ENCODE results near the gene TMUB2. TPM values are rescaled to one million over a fixed set of nuclear protein-coding genes. Genes with fewer than 3 reads are reported as not detected.

The TMUB2 gene
- total and polyA plus RNA-seq, 2 of the 13 experiments (the other 11 are each of a cell fraction or from before 2014, with no cell fraction given): 26.9 to 50.8 TPM

DNA sequence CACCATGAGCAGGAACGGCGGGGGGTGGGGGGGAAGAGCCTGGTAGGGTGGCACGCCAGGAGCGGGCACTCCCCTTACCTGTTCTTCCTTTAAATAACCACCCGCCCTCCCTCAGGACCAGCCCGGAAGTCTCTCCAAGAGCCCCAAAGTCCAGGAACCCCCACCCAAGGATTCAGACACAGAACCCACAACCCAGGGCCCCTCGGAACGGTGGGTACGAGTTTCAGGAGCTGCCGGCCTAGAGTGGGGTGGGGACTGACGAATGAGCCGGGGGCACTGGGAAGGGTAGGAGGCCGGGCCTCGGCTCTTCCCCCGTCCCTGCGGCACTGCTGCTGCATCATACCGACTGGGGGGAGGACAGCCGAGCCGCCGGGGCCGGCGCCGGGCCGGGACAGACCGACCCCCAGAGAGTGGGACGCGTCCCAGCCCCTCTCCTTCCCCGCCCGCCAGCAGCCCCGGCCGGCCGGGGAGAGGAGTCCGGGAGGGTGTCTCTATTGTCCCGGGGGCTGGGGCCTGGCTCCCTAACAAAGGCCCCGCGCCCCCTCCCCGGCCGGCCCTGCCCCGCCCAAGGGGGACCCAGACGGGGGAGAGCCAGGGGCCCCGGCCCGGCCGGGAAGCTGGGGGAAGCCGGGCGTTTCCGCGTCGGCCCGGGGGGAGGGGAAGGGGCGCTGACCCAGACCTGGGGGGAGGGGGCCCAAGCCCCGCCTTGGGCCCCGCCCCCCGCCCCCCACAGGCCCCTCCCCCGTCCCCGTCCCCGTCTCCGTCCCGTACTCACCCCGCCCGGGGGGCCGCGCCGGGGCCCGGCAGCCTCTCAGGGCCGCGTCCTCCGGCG lies 12.2 kb downstream of the TMUB2 start (continued):
- TF ChIP-seq, protein P1, sequence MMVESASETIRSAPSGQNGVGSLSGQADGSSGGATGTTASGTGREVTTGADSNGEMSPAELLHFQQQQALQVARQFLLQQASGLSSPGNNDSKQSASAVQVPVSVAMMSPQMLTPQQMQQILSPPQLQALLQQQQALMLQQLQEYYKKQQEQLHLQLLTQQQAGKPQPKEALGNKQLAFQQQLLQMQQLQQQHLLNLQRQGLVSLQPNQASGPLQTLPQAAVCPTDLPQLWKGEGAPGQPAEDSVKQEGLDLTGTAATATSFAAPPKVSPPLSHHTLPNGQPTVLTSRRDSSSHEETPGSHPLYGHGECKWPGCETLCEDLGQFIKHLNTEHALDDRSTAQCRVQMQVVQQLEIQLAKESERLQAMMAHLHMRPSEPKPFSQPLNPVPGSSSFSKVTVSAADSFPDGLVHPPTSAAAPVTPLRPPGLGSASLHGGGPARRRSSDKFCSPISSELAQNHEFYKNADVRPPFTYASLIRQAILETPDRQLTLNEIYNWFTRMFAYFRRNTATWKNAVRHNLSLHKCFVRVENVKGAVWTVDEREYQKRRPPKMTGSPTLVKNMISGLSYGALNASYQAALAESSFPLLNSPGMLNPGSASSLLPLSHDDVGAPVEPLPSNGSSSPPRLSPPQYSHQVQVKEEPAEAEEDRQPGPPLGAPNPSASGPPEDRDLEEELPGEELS (CRISPR knock-in tag; IDR thresholded peaks at IDR 0.05): no peak
- TF ChIP-seq, protein P2, sequence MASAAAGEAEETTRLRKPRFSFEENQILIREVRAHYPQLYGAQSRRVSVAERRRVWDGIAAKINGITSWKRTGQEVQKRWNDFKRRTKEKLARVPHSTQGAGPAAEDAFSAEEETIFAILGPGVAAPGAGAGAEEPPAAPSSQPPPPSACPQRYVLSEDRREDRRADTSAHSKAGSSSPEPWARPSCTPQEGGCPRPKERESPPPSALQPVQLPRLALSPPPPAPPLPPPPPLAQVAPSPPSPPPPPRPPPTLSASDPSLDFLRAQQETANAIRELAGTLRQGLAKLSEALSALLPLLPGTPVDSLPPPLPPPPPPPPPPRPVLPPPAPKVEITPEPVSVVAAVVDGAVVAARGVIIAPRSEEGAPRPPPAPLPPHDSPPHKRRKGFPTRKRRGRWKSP (CRISPR knock-in tag; IDR thresholded peaks at IDR 0.05): no peak
- TF ChIP-seq IRX3 (CRISPR knock-in tag; IDR thresholded peaks at IDR 0.05; ENCODE audit: borderline replicate concordance, low read depth) (no peak), ZNF441 (CRISPR knock-in tag; IDR thresholded peaks at IDR 0.05; ENCODE audit: borderline replicate concordance) (peak; percentile 34; the same call in 1 of the 2 replicates), ZNF816 (CRISPR knock-in tag; IDR thresholded peaks at IDR 0.05; ENCODE audit: borderline replicate concordance) (no peak), ZNF607 (CRISPR knock-in tag; IDR thresholded peaks at IDR 0.05; ENCODE audit: borderline replicate concordance) (no peak), SUZ12 (IDR thresholded peaks at IDR 0.05; ENCODE audit: low read depth, low read length) (no peak), TCF7 (IDR thresholded peaks at IDR 0.05; ENCODE audit: low read depth) (no peak), ZNF780A (CRISPR knock-in tag; IDR thresholded peaks at IDR 0.05) (no peak), HMGA1 (CRISPR knock-in tag; conservative IDR thresholded peaks at IDR 0.05) (no peak), ZNF768 (CRISPR knock-in tag; IDR thresholded peaks at IDR 0.05) (no peak; the same call in 1 of the 2 replicates), ARNT (IDR thresholded peaks at IDR 0.05) (no peak), FOXA3 (CRISPR knock-in tag; IDR thresholded peaks at IDR 0.05) (no peak), RBFOX2 (IDR thresholded peaks at IDR 0.05; ENCODE audit: low read depth, low read length) (peak; percentile 64), TAF1 (CRISPR knock-in tag; IDR thresholded peaks at IDR 0.05) (peak; percentile 43; the same call in 1 of the 2 replicates), MTF2 (CRISPR knock-in tag; IDR thresholded peaks at IDR 0.05; ENCODE audit: borderline replicate concordance) (no peak), CREM (IDR thresholded peaks at IDR 0.05) (no peak), CREM (CRISPR knock-in tag; IDR thresholded peaks at IDR 0.05) (no peak), ZNF350 (CRISPR knock-in tag; IDR thresholded peaks at IDR 0.05; ENCODE audit: borderline replicate concordance, low read depth) (peak; percentile 59), ZSCAN29 (CRISPR knock-in tag; conservative IDR thresholded peaks at IDR 0.05) (no peak), HDAC1 (CRISPR knock-in tag; IDR thresholded peaks at IDR 0.05) (no peak; the same call in 1 of the 2 replicates), KAT7 (CRISPR knock-in tag; IDR thresholded peaks at IDR 0.05; ENCODE audit: borderline replicate concordance) (0 out of 2 replicates have a peak, but pooled peaks have one; percentile 40)
- TF ChIP-seq, protein P3, sequence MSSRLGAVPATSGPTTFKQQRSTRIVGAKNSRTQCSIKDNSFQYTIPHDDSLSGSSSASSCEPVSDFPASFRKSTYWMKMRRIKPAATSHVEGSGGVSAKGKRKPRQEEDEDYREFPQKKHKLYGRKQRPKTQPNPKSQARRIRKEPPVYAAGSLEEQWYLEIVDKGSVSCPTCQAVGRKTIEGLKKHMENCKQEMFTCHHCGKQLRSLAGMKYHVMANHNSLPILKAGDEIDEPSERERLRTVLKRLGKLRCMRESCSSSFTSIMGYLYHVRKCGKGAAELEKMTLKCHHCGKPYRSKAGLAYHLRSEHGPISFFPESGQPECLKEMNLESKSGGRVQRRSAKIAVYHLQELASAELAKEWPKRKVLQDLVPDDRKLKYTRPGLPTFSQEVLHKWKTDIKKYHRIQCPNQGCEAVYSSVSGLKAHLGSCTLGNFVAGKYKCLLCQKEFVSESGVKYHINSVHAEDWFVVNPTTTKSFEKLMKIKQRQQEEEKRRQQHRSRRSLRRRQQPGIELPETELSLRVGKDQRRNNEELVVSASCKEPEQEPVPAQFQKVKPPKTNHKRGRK (CRISPR knock-in tag; IDR thresholded peaks at IDR 0.05): no peak
- TF ChIP-seq, protein P4, sequence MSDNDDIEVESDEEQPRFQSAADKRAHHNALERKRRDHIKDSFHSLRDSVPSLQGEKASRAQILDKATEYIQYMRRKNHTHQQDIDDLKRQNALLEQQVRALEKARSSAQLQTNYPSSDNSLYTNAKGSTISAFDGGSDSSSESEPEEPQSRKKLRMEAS (IDR thresholded peaks at IDR 0.05): no peak
- TF ChIP-seq, protein P5, sequence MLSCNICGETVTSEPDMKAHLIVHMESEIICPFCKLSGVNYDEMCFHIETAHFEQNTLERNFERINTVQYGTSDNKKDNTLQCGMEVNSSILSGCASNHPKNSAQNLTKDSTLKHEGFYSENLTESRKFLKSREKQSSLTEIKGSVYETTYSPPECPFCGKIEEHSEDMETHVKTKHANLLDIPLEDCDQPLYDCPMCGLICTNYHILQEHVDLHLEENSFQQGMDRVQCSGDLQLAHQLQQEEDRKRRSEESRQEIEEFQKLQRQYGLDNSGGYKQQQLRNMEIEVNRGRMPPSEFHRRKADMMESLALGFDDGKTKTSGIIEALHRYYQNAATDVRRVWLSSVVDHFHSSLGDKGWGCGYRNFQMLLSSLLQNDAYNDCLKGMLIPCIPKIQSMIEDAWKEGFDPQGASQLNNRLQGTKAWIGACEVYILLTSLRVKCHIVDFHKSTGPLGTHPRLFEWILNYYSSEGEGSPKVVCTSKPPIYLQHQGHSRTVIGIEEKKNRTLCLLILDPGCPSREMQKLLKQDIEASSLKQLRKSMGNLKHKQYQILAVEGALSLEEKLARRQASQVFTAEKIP (CRISPR knock-in tag; IDR thresholded peaks at IDR 0.05; ENCODE audit: borderline replicate concordance): no peak

Data from HepG2 (cell line).